HG03439 (cell line): ENCODE measurements around the gene KCNJ1.

ENCODE experiments used
- ATAC-seq: cut with Tn5 transposase; IDR thresholded peaks from one replicate; pipeline ENCODE4 v1.9.1; 2021; ENCODE audit warnings: mild to moderate bottlenecking, moderate library complexity; ENCODE audit not compliant: unreplicated experiment

The KCNJ1 gene

GRCh38 chr11:128867277-128867676 is at the start of gene KCNJ1:
Gene KCNJ1, minus strand, starts transcription at chr11:128867296. Its CDS starts 27,053 bp downstream, at chr11:128840243.
- ATAC-seq = no peak

GRCh38 chr11:128916681-128917080 is 49.6 kb upstream of the KCNJ1 start:
- ATAC-seq = no peak

GRCh38 chr11:128916037-128916572 is 49.0 kb upstream of the KCNJ1 start:
- no peak for ATAC-seq

- ATAC-seq = no peak
Observed at GRCh38 chr11:128915149-128915521, 48.0 kb upstream of the KCNJ1 start.

- no peak for ATAC-seq
Observed at GRCh38 chr11:128914216-128915148, 47.4 kb upstream of the KCNJ1 start.

GRCh38 chr11:128913806-128914205 is 46.7 kb upstream of the KCNJ1 start:
- ATAC-seq = no peak

- no peak for ATAC-seq
Observed at GRCh38 chr11:128911701-128912100, 44.6 kb upstream of the KCNJ1 start.

- no peak for ATAC-seq
Observed at GRCh38 chr11:128911239-128911638, 44.1 kb upstream of the KCNJ1 start.

GRCh38 chr11:128910576-128910975 is 43.5 kb upstream of the KCNJ1 start:
- ATAC-seq = no peak

GRCh38 chr11:128909438-128910125 is 42.5 kb upstream of the KCNJ1 start:
- no peak for ATAC-seq

- ATAC-seq = no peak
Observed at GRCh38 chr11:128908391-128909246, 41.5 kb upstream of the KCNJ1 start.

GRCh38 chr11:128907585-128907984 is 40.5 kb upstream of the KCNJ1 start:
- no peak for ATAC-seq

- ATAC-seq = no peak
Observed at GRCh38 chr11:128906185-128907050, 39.3 kb upstream of the KCNJ1 start.

- ATAC-seq = peak; percentile 46
Observed at GRCh38 chr11:128905345-128906184, 38.5 kb upstream of the KCNJ1 start.

GRCh38 chr11:128904656-128905344 is 37.7 kb upstream of the KCNJ1 start:
- peak; percentile 46 for ATAC-seq

- no peak for ATAC-seq
Observed at GRCh38 chr11:128904303-128904655, 37.2 kb upstream of the KCNJ1 start.

GRCh38 chr11:128903248-128904061 is 36.4 kb upstream of the KCNJ1 start:
- ATAC-seq = no peak
